DOHH2 (cell line): ENCODE results near the gene LRRC4C.

Experiments used
- CTCF ChIP-seq: fragments of 200-600 bp; sonication (generic); IDR thresholded peaks from one replicate; pipeline ENCODE4 v1.5.1; 2014; ENCODE audit warnings: antibody characterized with exemption, mild to moderate bottlenecking, low read depth, low read length; ENCODE audit not compliant: poor library complexity, severe bottlenecking
- EZH2phosphoT487 ChIP-seq: fragments of 200-600 bp; sonication (generic); IDR thresholded peaks from 2 replicates; pipeline ENCODE4 v1.6.1; 2017; ENCODE audit warnings: borderline replicate concordance, mild to moderate bottlenecking, antibody characterized with exemption, low read length, moderate library complexity, mixed read lengths

GRCh38 chr11:40274017-40274416 lies 1185.4 kb downstream of the LRRC4C start:
- TF ChIP-seq CTCF (no peak), EZH2phosphoT487 (no peak)
